ENCODE data around the gene SHMT2. TPM values are rescaled to one million over a fixed set of nuclear protein-coding genes. Genes with fewer than 3 reads are reported as not detected.

Gene SHMT2
- total and polyA plus RNA-seq, 9 of the 15 experiments (the other 6 are each of a cell fraction or from before 2014, with no cell fraction given): 46.1 to 319 (median 115) TPM

DNA sequence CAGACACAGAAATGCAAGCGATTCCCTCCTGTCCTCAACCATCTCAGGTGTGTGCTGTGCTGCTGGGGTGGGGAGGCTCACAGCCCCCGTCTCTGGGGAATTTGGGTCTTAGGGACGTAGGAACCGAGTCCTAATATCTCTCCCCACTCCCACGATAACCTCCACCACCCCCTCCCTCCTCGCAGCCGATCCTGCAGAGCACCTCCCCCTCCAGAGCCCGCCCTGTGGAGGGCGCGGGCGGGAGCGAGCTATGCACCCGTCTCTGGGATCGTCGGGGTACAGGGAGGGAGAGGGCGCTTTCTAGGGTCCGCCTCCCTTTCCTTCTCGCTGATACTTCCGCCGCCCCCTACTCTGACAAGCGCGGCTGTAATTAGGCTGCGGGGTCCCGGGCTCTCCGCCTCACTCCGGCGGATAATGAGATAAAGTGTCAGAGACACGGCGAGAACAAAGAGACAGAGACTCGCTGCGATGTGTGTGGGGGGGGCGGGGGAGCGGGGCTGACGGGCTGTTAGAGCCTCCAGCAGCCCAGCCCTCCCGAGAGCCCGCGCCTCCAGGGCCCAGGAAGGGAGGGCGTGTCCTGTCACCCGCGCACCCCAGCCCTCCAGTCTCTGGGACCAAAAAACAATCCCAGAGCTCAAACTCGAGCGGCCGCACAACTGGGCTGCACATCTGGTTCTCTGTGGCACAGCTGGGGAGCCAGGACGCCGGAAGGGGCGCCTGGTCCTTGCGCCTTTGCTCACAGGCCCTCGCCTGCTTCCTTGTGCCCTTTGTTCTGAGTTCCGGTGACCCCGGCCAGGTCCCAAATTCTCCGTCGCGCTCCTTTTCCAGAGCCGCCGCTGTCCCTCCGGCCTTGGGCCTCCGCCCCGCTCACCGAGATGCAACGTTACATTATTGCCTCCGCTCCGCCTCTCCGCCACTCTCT lies 8.7 kb downstream of the SHMT2 start (continued):
- no peak for TF ChIP-seq HDAC1 (IDR thresholded peaks at IDR 0.05)
- peak; percentile 63 to 67 for TF ChIP-seq NRF1 (conservative IDR thresholded peaks at IDR 0.05 in 1 of 2, IDR thresholded peaks at IDR 0.05 in 1 of 2)
- TF ChIP-seq KDM2B (CRISPR knock-in tag; IDR thresholded peaks at IDR 0.05): 0 out of 2 replicates have a peak, but pooled peaks have one; percentile 17
- no peak for TF ChIP-seq GATA2 (CRISPR knock-in tag; IDR thresholded peaks at IDR 0.05)
- TF ChIP-seq POLR2G (IDR thresholded peaks at IDR 0.05; ENCODE audit: low read depth, low read length): peak; percentile 72
- no peak for TF ChIP-seq BRF1 (IDR thresholded peaks at IDR 0.05; ENCODE audit: borderline replicate concordance, extremely low read depth, insufficient read length)
- TF ChIP-seq ZNF311 (CRISPR knock-in tag; IDR thresholded peaks at IDR 0.05): no peak
- no peak for TF ChIP-seq JUNB (CRISPR knock-in tag; conservative IDR thresholded peaks at IDR 0.05)
- no peak for TF ChIP-seq SP2 (IDR thresholded peaks at IDR 0.05; ENCODE audit: extremely low read depth, low read depth, low read length, poor library complexity, severe bottlenecking)

Data from K562 (cell line).